ENCODE data around the gene MYF5. TPM values are rescaled to one million over a fixed set of nuclear protein-coding genes. Genes with fewer than 3 reads are reported as not detected.

MYF5 gene
- total RNA-seq, 1 experiment from 2014 or later: not detected

DNA sequence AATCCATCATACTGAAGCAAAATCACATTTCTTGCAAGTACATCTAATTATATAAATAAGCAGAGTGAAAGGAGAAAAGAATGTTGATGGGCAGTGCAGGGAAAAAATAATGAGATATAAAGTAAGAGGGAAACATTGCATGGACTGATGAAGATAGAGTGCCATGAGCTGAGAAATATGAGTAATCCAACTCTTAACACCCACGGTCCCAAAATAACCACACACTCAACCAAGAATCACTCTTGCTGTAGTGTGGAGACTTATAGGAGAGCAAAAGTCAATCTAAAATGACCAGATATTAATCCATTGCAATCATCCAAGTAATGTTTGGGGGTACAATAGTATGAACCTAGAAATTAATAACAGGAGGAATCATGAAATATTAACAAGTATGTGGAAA, 40.2 kb downstream of the MYF5 start:
- Mint-ChIP-seq H3K4me1 (peaks cover 16 to 17% of the 10 kb centered on the region in 2 experiments), H3K36me3 (ENCODE audit: insufficient read depth in 1 of 3, low read depth in 3 of 3) (no peaks in the 10 kb centered on the region), H3K4me3 (no peak overlapping the region), H3K27me3 (ENCODE audit: low read depth) (no peaks in the 10 kb centered on the region), H3K9me3 (no peaks in the 10 kb centered on the region), H3K27ac (no peak overlapping the region)
- WGBS (ENCODE audit: extremely low coverage, insufficient read length, low lambda C conversion rate): no CpG with 5 or more reads among the region's 1 CpG
- Histone ChIP-seq H4K8ac (replicated peaks; ENCODE audit: insufficient read length, low read depth, low read length) (no peak overlapping the region), H4K20me1 (ENCODE audit: control insufficient read depth, insufficient read depth, insufficient read length) (no peaks in the 10 kb centered on the region), H3K79me2 (ENCODE audit: insufficient read depth, low read length) (no peaks in the 10 kb centered on the region), H3K14ac (ENCODE audit: insufficient read depth, low read length) (no peak overlapping the region), H2BK120ac (ENCODE audit: low read depth, low read length, poor library complexity, severe bottlenecking) (no peak overlapping the region), H3T11ph (ENCODE audit: low read length) (no peak overlapping the region), H3K9me3 (ENCODE audit: control insufficient read depth, low read depth, low read length) (no peaks in the 10 kb centered on the region), H4K91ac (ENCODE audit: insufficient read length, low read depth, low read length) (no peak overlapping the region), H3K56ac (ENCODE audit: insufficient read length, low read depth, low read length) (no peak overlapping the region), H2AFZ (ENCODE audit: low read length) (no peak overlapping the region), H2BK5ac (ENCODE audit: insufficient read length, low read length) (no peak overlapping the region), H3K79me1 (ENCODE audit: insufficient read depth, low read depth, low read length, poor library complexity, severe bottlenecking) (no peaks in the 10 kb centered on the region), H3K4me2 (ENCODE audit: insufficient read depth, insufficient read length, low read length) (no peak overlapping the region), H3K27me3 (ENCODE audit: insufficient read depth, low read length) (no peaks in the 10 kb centered on the region), H3K18ac (ENCODE audit: insufficient read length, low read depth, low read length) (no peak overlapping the region), H3K23ac (ENCODE audit: insufficient read length, low read depth, low read length) (no peak overlapping the region), H2AK5ac (ENCODE audit: insufficient read length, low read length) (no peak overlapping the region), H4K5ac (ENCODE audit: insufficient read length, low read depth, low read length) (no peak overlapping the region), H3K27ac (ENCODE audit: insufficient read length, low read depth, low read length) (no peak overlapping the region), H2BK15ac (ENCODE audit: low read depth, low read length) (no peak overlapping the region), H2BK20ac (ENCODE audit: low read depth, low read length, poor library complexity, severe bottlenecking) (no peak overlapping the region), H3K4ac (ENCODE audit: low read depth, low read length) (no peak overlapping the region), H3K4me1 (ENCODE audit: insufficient read depth, low read length) (peaks cover 1% of the 10 kb centered on the region; the same call in 1 of the 2 replicates), H3K9ac (ENCODE audit: extremely low read depth, insufficient read length, low read length) (no peak overlapping the region), H3K23me2 (ENCODE audit: insufficient read length, low read depth, low read length, poor library complexity, severe bottlenecking) (no peaks in the 10 kb centered on the region), H2BK12ac (ENCODE audit: insufficient read length, low read depth, low read length) (no peak overlapping the region)
- no peak for DNase-seq
- TF ChIP-seq, protein P1, sequence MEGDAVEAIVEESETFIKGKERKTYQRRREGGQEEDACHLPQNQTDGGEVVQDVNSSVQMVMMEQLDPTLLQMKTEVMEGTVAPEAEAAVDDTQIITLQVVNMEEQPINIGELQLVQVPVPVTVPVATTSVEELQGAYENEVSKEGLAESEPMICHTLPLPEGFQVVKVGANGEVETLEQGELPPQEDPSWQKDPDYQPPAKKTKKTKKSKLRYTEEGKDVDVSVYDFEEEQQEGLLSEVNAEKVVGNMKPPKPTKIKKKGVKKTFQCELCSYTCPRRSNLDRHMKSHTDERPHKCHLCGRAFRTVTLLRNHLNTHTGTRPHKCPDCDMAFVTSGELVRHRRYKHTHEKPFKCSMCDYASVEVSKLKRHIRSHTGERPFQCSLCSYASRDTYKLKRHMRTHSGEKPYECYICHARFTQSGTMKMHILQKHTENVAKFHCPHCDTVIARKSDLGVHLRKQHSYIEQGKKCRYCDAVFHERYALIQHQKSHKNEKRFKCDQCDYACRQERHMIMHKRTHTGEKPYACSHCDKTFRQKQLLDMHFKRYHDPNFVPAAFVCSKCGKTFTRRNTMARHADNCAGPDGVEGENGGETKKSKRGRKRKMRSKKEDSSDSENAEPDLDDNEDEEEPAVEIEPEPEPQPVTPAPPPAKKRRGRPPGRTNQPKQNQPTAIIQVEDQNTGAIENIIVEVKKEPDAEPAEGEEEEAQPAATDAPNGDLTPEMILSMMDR (conservative IDR thresholded peaks at IDR 0.05): no peak

Measured in H9 (cell line).